ENCODE data around the gene SEMA6D. TPM values are rescaled to one million over a fixed set of nuclear protein-coding genes. Genes with fewer than 3 reads are reported as not detected.

SEMA6D gene
- total RNA-seq, 1 donor from 2014 or later = 17.7 TPM

GRCh38 chr15:47711655-47712054 lies 5.7 kb upstream of the SEMA6D start:
- intact Hi-C loops (cut with DNase I) = loop anchor here (2.0 to 10.0 kb wide), 3 partner anchors 237 to 517 kb away; no protein-coding TSS in a partner anchor

GRCh38 chr15:47715402-47715801 lies 1.9 kb upstream of the SEMA6D start:
- ATAC-seq (no peak), DNase-seq (ENCODE audit: missing footprints) (no peak)
- intact Hi-C loops (cut with DNase I) = loop anchor here (5.0 to 10.0 kb wide), 4 partner anchors 42 to 521 kb away; no protein-coding TSS in a partner anchor

More at GRCh38 chr15:47711655-47712054, 5.7 kb upstream of the SEMA6D start:
- DNase-seq (ENCODE audit: missing footprints) (no peak), ATAC-seq (no peak)

- ATAC-seq = no peak
Measured at GRCh38 chr15:47715856-47716445, 1.4 kb upstream of the SEMA6D start.

GRCh38 chr15:47716516-47716915 lies 789 bp upstream of the SEMA6D start:
- ATAC-seq (no peak), DNase-seq (ENCODE audit: missing footprints) (no peak)
- intact Hi-C loops (cut with DNase I) = loop anchor here (5.0 to 10.0 kb wide), 4 partner anchors 41 to 522 kb away; no protein-coding TSS in a partner anchor

More at GRCh38 chr15:47715856-47716445, 1.4 kb upstream of the SEMA6D start:
- intact Hi-C loops (cut with DNase I) = loop anchor here (5.0 to 10.0 kb wide), 4 partner anchors 41 to 521 kb away; no protein-coding TSS in a partner anchor
- no peak for DNase-seq (ENCODE audit: missing footprints)

GRCh38 chr15:47718497-47719437 lies 1.5 kb downstream of the SEMA6D start:
- intact Hi-C loops (cut with DNase I) = loop anchor here (5.0 to 10.0 kb wide), 4 partner anchors 39 to 524 kb away; no protein-coding TSS in a partner anchor
- peak; percentile 63 for DNase-seq (ENCODE audit: missing footprints)
- no peak for ATAC-seq

- no peak for ATAC-seq
Measured at GRCh38 chr15:47719730-47720129, 2.4 kb downstream of the SEMA6D start.

GRCh38 chr15:47720555-47720954 lies 3.2 kb downstream of the SEMA6D start:
- DNase-seq (ENCODE audit: missing footprints) = no peak
- no peak for ATAC-seq
- intact Hi-C loops (cut with DNase I) = no loop called here

More at GRCh38 chr15:47719730-47720129, 2.4 kb downstream of the SEMA6D start:
- DNase-seq (ENCODE audit: missing footprints) = no peak
- intact Hi-C loops (cut with DNase I) = loop anchor here (5.0 to 10.0 kb wide), 4 partner anchors 38 to 525 kb away; no protein-coding TSS in a partner anchor

- ATAC-seq (no peak), DNase-seq (ENCODE audit: missing footprints) (no peak)
- intact Hi-C loops (cut with DNase I) = no loop called here
Measured at GRCh38 chr15:47721676-47722075, 4.4 kb downstream of the SEMA6D start.

- intact Hi-C loops (cut with DNase I) = no loop called here
- DNase-seq (ENCODE audit: missing footprints) (no peak), ATAC-seq (no peak)
Measured at GRCh38 chr15:47724346-47724745, 7.0 kb downstream of the SEMA6D start.

- intact Hi-C loops (cut with DNase I) = no loop called here
- no peak for ATAC-seq
- no peak for DNase-seq (ENCODE audit: missing footprints)
Measured at GRCh38 chr15:47725051-47725450, 7.7 kb downstream of the SEMA6D start.

- DNase-seq (ENCODE audit: missing footprints) = no peak
- intact Hi-C loops (cut with DNase I) = no loop called here
Measured at GRCh38 chr15:47725906-47726305, 8.6 kb downstream of the SEMA6D start.

GRCh38 chr15:47726399-47726823 lies 9.1 kb downstream of the SEMA6D start:
- intact Hi-C loops (cut with DNase I) = no loop called here
- DNase-seq (ENCODE audit: missing footprints) = no peak
- ATAC-seq = peak; percentile 84

More at GRCh38 chr15:47725906-47726305, 8.6 kb downstream of the SEMA6D start:
- peak; percentile 93 for ATAC-seq

GRCh38 chr15:47727137-47727536 lies 9.8 kb downstream of the SEMA6D start:
- no peak for DNase-seq (ENCODE audit: missing footprints)
- intact Hi-C loops (cut with DNase I) = no loop called here
- no peak for ATAC-seq

GRCh38 chr15:47727676-47728075 lies 10.4 kb downstream of the SEMA6D start:
- DNase-seq (ENCODE audit: missing footprints) = no peak
- intact Hi-C loops (cut with DNase I) = no loop called here
- no peak for ATAC-seq

GRCh38 chr15:47728426-47728825 lies 11.1 kb downstream of the SEMA6D start:
- no peak for ATAC-seq
- no peak for DNase-seq (ENCODE audit: missing footprints)
- intact Hi-C loops (cut with DNase I) = no loop called here

- DNase-seq (ENCODE audit: missing footprints) (no peak), ATAC-seq (no peak)
- intact Hi-C loops (cut with DNase I) = no loop called here
Measured at GRCh38 chr15:47728886-47729285, 11.6 kb downstream of the SEMA6D start.

GRCh38 chr15:47731230-47731629 lies 13.9 kb downstream of the SEMA6D start:
- intact Hi-C loops (cut with DNase I) = no loop called here
- ATAC-seq (peak; percentile 24), DNase-seq (ENCODE audit: missing footprints) (no peak)

GRCh38 chr15:47732248-47732647 lies 14.9 kb downstream of the SEMA6D start:
- no peak for ATAC-seq
- intact Hi-C loops (cut with DNase I) = no loop called here
- no peak for DNase-seq (ENCODE audit: missing footprints)

- ATAC-seq = no peak
Measured at GRCh38 chr15:47733085-47733484, 15.8 kb downstream of the SEMA6D start.

More at GRCh38 chr15:47733085-47733484, 15.8 kb downstream of the SEMA6D start:
- intact Hi-C loops (cut with DNase I) = no loop called here
- no peak for DNase-seq (ENCODE audit: missing footprints)
